SK-N-SH (cell line): ENCODE measurements around the gene TAF5L. TPM values are rescaled to one million over a fixed set of nuclear protein-coding genes. Genes with fewer than 3 reads are reported as not detected.
"Not testable (repeated sequence)": the region's sequence is repeated elsewhere in the genome, so short reads cannot be mapped to it uniquely, and the experiment has no call there.

Experiments used
- CTCF ChIA-PET: fragments of 300-600, 350-600 bp; formaldehyde crosslinking; extraction: SDS; loops from one replicate; lab custom pipeline; 2021; lab: Yijun Ruan, JAX
- POLR2A ChIA-PET: fragments of 350-600 bp; sonication (Branson Sonifier 250); formaldehyde crosslinking; extraction: SDS; loops from one replicate; lab custom pipeline; 2020; ENCODE audit warnings: antibody characterized with exemption, inconsistent platforms; lab: Yijun Ruan, JAX
- DNase-seq: peaks from one replicate; pipeline ENCODE4 v3.0.0; 2012
- H2AFZ ChIP-seq: fragments of 200-600 bp; sonication (generic); 2 replicates; pipeline ENCODE4 v1.8.1; 2016; ENCODE audit warnings: antibody characterized with exemption, mild to moderate bottlenecking, low read depth
- H3F3A ChIP-seq: fragments of 200-600 bp; sonication (generic); replicated peaks from 2 replicates; pipeline ENCODE3; 2016; ENCODE audit warnings: antibody characterized with exemption, mild to moderate bottlenecking; ENCODE audit not compliant: insufficient read depth
- H3K27ac ChIP-seq, 2 experiments: fragments of 200-500 bp in 1 of 2; fragments of 200-600 bp in 1 of 2; sonication (Bioruptor generic) in 1 of 2; sonication (generic), shearing (Covaris generic) in 1 of 2; 2 replicates each; pipeline versions ENCODE4 v1.5.1 to v1.6.1; 2014 to 2016; ENCODE audit warnings: low read depth in 2 of 2, inconsistent platforms in 1 of 2, low read length in 1 of 2, mild to moderate bottlenecking in 1 of 2, mixed read lengths in 1 of 2
- H3K27me3 ChIP-seq: fragments of 200-600 bp; sonication (generic), shearing (Covaris generic); 2 replicates; pipeline ENCODE4 v1.6.1; 2016; ENCODE audit warnings: mixed run types; ENCODE audit not compliant: insufficient read depth
- H3K36me3 ChIP-seq, 2 experiments: fragments of 200-500 bp in 1 of 2; fragments of 200-600 bp in 1 of 2; sonication (Bioruptor generic) in 1 of 2; sonication (generic) in 1 of 2; replicated peaks in 1 of 2; 2 replicates each; pipeline versions ENCODE3 to v1.5.1; 2014 to 2016; ENCODE audit warnings: low read length in 1 of 2, mild to moderate bottlenecking in 1 of 2; ENCODE audit not compliant: insufficient read depth in 2 of 2, control insufficient read depth in 1 of 2
- H3K4me1 ChIP-seq, 2 experiments: fragments of 200-500 bp in 1 of 2; fragments of 200-600 bp in 1 of 2; sonication (Bioruptor generic) in 1 of 2; sonication (generic), shearing (Covaris generic) in 1 of 2; 2 replicates each; pipeline versions ENCODE4 v1.5.1 to v1.6.1; 2014 to 2016; ENCODE audit warnings: low read depth in 1 of 2, low read length in 1 of 2, mixed run types in 1 of 2; ENCODE audit not compliant: insufficient read depth in 2 of 2, control insufficient read depth in 1 of 2
- H3K4me2 ChIP-seq: fragments of 200-600 bp; sonication (generic), shearing (Covaris generic); 2 replicates; pipeline ENCODE4 v1.6.1; 2017; ENCODE audit warnings: mixed run types
- H3K4me3 ChIP-seq, 2 experiments: fragments of 200-500 bp in 1 of 2; fragments of 200-600 bp in 1 of 2; sonication (Bioruptor generic) in 1 of 2; sonication (generic), shearing (Covaris generic) in 1 of 2; 2 replicates each; pipeline versions ENCODE4 v1.5.1 to v1.8.1; 2014 to 2016; ENCODE audit warnings: low read depth in 2 of 2, inconsistent platforms in 1 of 2, low read length in 1 of 2, mild to moderate bottlenecking in 1 of 2, mixed read lengths in 1 of 2, moderate library complexity in 1 of 2
- H3K79me2 ChIP-seq: fragments of 200-600 bp; sonication (generic); 2 replicates; pipeline ENCODE4 v1.8.1; 2017; ENCODE audit warnings: mild to moderate bottlenecking; ENCODE audit not compliant: insufficient read depth
- H3K9ac ChIP-seq: fragments of 200-600 bp; sonication (generic); 2 replicates; pipeline ENCODE4 v1.6.1; 2017; ENCODE audit warnings: mixed run types
- H3K9me2 ChIP-seq: fragments of 200-600 bp; sonication (generic); 2 replicates; pipeline ENCODE4 v1.6.1; 2017; ENCODE audit warnings: mixed run types
- H3K9me3 ChIP-seq: fragments of 200-600 bp; sonication (generic); 2 replicates; pipeline ENCODE4 v1.6.1; 2017; ENCODE audit warnings: mixed run types, mild to moderate bottlenecking, moderate library complexity
- H4K20me1 ChIP-seq: fragments of 200-600 bp; sonication (generic); 2 replicates; pipeline ENCODE4 v1.6.1; 2017; ENCODE audit warnings: mild to moderate bottlenecking, mixed run types; ENCODE audit not compliant: insufficient read depth
- FOSL2 ChIP-seq: IDR thresholded peaks from 2 replicates; pipeline ENCODE4 v1.4.0; 2012; ENCODE audit warnings: low read depth, mild to moderate bottlenecking, moderate library complexity, borderline replicate concordance
- FOXJ3 ChIP-seq: sonication (generic); formaldehyde crosslinking; IDR thresholded peaks from 2 replicates; pipeline ENCODE4 v1.5.1; 2020; ENCODE audit warnings: mild to moderate bottlenecking, missing genetic modification reagents
- GATA2 ChIP-seq: sonication (generic); formaldehyde crosslinking; IDR thresholded peaks from 2 replicates; pipeline ENCODE4 v1.5.0; 2020; ENCODE audit warnings: mild to moderate bottlenecking, missing genetic modification reagents
- JUND ChIP-seq: IDR thresholded peaks from 2 replicates; pipeline ENCODE4 v1.4.0; 2012
- NFIC ChIP-seq: IDR thresholded peaks from 2 replicates; pipeline ENCODE4 v1.4.0; 2012; ENCODE audit warnings: borderline replicate concordance
- POLR2AphosphoS5 ChIP-seq: IDR thresholded peaks from 2 replicates; pipeline ENCODE4 v1.6.1; 2012; ENCODE audit warnings: low read depth, low read length
- RAD21 ChIP-seq: IDR thresholded peaks from 2 replicates; pipeline ENCODE4 v1.6.1; 2012; ENCODE audit warnings: mild to moderate bottlenecking, low read length
- RCOR1 ChIP-seq: fragments of 150-350 bp; IDR thresholded peaks from 2 replicates; pipeline ENCODE4 v1.6.1; 2017; ENCODE audit warnings: antibody characterized with exemption, low read length
- RFX5 ChIP-seq: IDR thresholded peaks from 2 replicates; pipeline ENCODE4 v1.6.1; 2012; ENCODE audit warnings: mild to moderate bottlenecking, improper control_type of control experiment, low read length
- YY1 ChIP-seq: IDR thresholded peaks from 2 replicates; pipeline ENCODE4 v1.4.0; 2012; ENCODE audit warnings: low read depth, mild to moderate bottlenecking
- WGBS: methylation state at CpG from one replicate; pipeline ENCODE4 v1.1.6; 2017; ENCODE audit warnings: low lambda C conversion rate; 5-methylcytosine and 5-hydroxymethylcytosine counted together
- polyA plus RNA-seq, 3 experiments: library from polyadenylated mRNA; depleted of rRNA; stranded (reverse); fragments of >200 nt; gene quantifications; 2 replicates each; pipeline ENCODE4 v1.2.3, GENCODE V29; 2012
- TF ChIP-seq, protein P1 (sequence below): IDR thresholded peaks from 2 replicates; pipeline ENCODE4 v1.4.0; 2012; ENCODE audit warnings: low read depth, borderline replicate concordance

The TAF5L gene
- polyA plus RNA-seq, 1 of the 3 experiments (the other 2 are of a cell fraction) = 17.1 TPM

GRCh38 chr1:229596925-229597699, 28.8 kb downstream of the TAF5L start:
- no peaks in the 10 kb centered on the region for H3K9me2 ChIP-seq
- TF ChIP-seq POLR2AphosphoS5 = no peak
- TF ChIP-seq FOSL2 = no peak
- TF ChIP-seq, protein P1, sequence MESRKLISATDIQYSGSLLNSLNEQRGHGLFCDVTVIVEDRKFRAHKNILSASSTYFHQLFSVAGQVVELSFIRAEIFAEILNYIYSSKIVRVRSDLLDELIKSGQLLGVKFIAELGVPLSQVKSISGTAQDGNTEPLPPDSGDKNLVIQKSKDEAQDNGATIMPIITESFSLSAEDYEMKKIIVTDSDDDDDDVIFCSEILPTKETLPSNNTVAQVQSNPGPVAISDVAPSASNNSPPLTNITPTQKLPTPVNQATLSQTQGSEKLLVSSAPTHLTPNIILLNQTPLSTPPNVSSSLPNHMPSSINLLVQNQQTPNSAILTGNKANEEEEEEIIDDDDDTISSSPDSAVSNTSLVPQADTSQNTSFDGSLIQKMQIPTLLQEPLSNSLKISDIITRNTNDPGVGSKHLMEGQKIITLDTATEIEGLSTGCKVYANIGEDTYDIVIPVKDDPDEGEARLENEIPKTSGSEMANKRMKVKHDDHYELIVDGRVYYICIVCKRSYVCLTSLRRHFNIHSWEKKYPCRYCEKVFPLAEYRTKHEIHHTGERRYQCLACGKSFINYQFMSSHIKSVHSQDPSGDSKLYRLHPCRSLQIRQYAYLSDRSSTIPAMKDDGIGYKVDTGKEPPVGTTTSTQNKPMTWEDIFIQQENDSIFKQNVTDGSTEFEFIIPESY = no peak
- TF ChIP-seq RFX5 = no peak
- no peak for TF ChIP-seq JUND
- no peak for TF ChIP-seq GATA2 (CRISPR knock-in tag)
- TF ChIP-seq YY1 = no peak
- TF ChIP-seq FOXJ3 (CRISPR knock-in tag) = no peak
- TF ChIP-seq NFIC = no peak
- TF ChIP-seq RCOR1 = no peak
- no peak for TF ChIP-seq RAD21
- TF ChIP-seq, all 33 proteins: peak for 0
- H3K27ac ChIP-seq = peak overlapping the region in 1 of 2 experiments; percentile 74; a peak in 2 of 4 replicates
- DNase-seq = no peak
- ChIA-PET POLR2A (no interaction called here), CTCF (interaction anchor here (1.0 to 2.0 kb wide), 3 partner anchors 8 to 34 kb away, joined by 3 to 6 read pairs (median 5); no protein-coding TSS in a partner anchor)
- no peaks in the 10 kb centered on the region for H3K9me3 ChIP-seq
- H3F3A ChIP-seq = peaks cover 20% of the 10 kb centered on the region
- no peak overlapping the region for H3K9ac ChIP-seq
- H3K4me2 ChIP-seq = no peak overlapping the region
- H3K36me3 ChIP-seq = peaks cover 25 to 64% of the 10 kb centered on the region in 2 experiments
- H3K79me2 ChIP-seq = peaks cover 52% of the 10 kb centered on the region
- WGBS = 97% methylated on average over 6 of the region's 7 CpGs
- H3K27me3 ChIP-seq = no peaks in the 10 kb centered on the region
- 0 out of 2 replicates have a peak, but pooled peaks cover 3% of the 10 kb centered on the region for H4K20me1 ChIP-seq
- no peak overlapping the region for H3K4me3 ChIP-seq
- no peak overlapping the region for H2AFZ ChIP-seq
- peaks cover 0 to 2% of the 10 kb centered on the region in 2 experiments; a peak in 2 of 4 replicates for H3K4me1 ChIP-seq

DNA sequence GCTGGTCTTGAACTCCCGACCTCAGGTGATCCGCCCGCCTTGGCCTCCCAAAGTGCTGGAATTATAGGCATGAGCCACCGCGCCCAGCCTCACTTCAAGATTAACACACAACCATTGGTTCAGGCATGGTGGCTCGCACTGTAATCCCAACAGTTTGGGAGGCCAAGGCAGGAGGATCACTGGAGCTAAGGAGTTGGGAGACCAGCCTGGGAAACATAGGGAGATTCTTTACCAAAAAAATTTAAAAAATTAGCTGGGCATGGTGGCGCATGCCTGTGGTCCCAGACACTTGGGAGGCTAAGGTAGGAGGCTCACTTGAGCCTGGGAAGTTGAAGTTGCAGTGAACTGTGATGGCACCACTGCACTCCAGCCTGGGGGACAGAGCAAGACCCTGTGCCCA, 30.0 kb downstream of the TAF5L start:
- H3K4me2 ChIP-seq, H3K9me2 ChIP-seq, H3K9me3 ChIP-seq, DNase-seq, H3K9ac ChIP-seq, H4K20me1 ChIP-seq, H3K27ac ChIP-seq, H2AFZ ChIP-seq, H3K4me3 ChIP-seq, H3K27me3 ChIP-seq, POLR2A ChIA-PET, H3K4me1 ChIP-seq: not testable (repeated sequence)
- CTCF ChIA-PET = interaction anchor here (1.6 to 2.0 kb wide), 2 partner anchors 17 to 33 kb away, joined by 5 to 6 read pairs; no protein-coding TSS in a partner anchor
- 98% methylated on average over 7 of the region's 7 CpGs for WGBS
- Histone ChIP-seq H3F3A (peaks cover 20% of the 10 kb centered on the region), H3K36me3 (peaks cover 25 to 54% of the 10 kb centered on the region in 2 experiments), H3K79me2 (peaks cover 49% of the 10 kb centered on the region)
